PC-3 (cell line): ENCODE measurements around the gene GRHPR. TPM values are rescaled to one million over a fixed set of nuclear protein-coding genes. Genes with fewer than 3 reads are reported as not detected.

Experiments
- ATAC-seq: fragments of 200-7000 bp; cut with Tn5 transposase; 2 replicates; pipeline ENCODE4 v1.9.1; 2020; ENCODE audit warnings: mild to moderate bottlenecking, moderate library complexity
- BruUV-seq: library from RNA; stranded (reverse); fragments of 400-500 nt; replicated peaks from 2 replicates; lab custom pipeline; 2021; lab: Mats Ljungman, UMichigan
- CTCF ChIA-PET: fragments of 300-600 bp; sonication (Branson Sonifier 250); formaldehyde crosslinking; loops from one replicate; lab custom pipeline; 2022; ENCODE audit warnings: antibody characterized with exemption; lab: Charles Lee
- POLR2A ChIA-PET: fragments of 300-600 bp; sonication (Branson Sonifier 250); formaldehyde crosslinking; loops from one replicate; lab custom pipeline; 2022; ENCODE audit warnings: antibody characterized with exemption; ENCODE audit not compliant: unreplicated experiment; lab: Charles Lee
- DNase-seq: peaks from one replicate; pipeline ENCODE4 v3.0.0-alpha.2; 2015
- H2AFZ ChIP-seq: fragments of 300-600 bp; sonication (generic); 2 replicates; pipeline ENCODE4 v1.6.0; 2016; ENCODE audit warnings: antibody characterized with exemption, low read length
- H3F3A ChIP-seq: fragments of 300-600 bp; sonication (generic); one replicate; pipeline ENCODE4 v1.6.0; 2017; ENCODE audit warnings: antibody characterized with exemption, low read length, control low read depth, mild to moderate bottlenecking; ENCODE audit not compliant: unreplicated experiment
- H3K27ac ChIP-seq: fragments of 300-600 bp; sonication (generic); 2 replicates; pipeline ENCODE4 v1.5.1; 2016; ENCODE audit warnings: mild to moderate bottlenecking, low read length
- H3K27me3 ChIP-seq: fragments of 300-600 bp; sonication (generic); 2 replicates; pipeline ENCODE4 v1.6.1; 2016; ENCODE audit warnings: low read length, mixed read lengths
- H3K36me3 ChIP-seq: fragments of 300-600 bp; sonication (generic); 2 replicates; pipeline ENCODE4 v1.6.1; 2016; ENCODE audit warnings: low read depth, mixed run types, low read length, mixed read lengths
- H3K4me1 ChIP-seq: fragments of 300-600 bp; sonication (generic); 2 replicates; pipeline ENCODE4 v1.5.1; 2016; ENCODE audit warnings: low read length; ENCODE audit not compliant: insufficient read depth
- H3K4me2 ChIP-seq: fragments of 300-600 bp; sonication (generic); 2 replicates; pipeline ENCODE4 v1.6.0; 2016; ENCODE audit warnings: low read length
- H3K4me3 ChIP-seq: fragments of 300-600 bp; sonication (generic); 2 replicates; pipeline ENCODE4 v1.5.1; 2016; ENCODE audit warnings: mild to moderate bottlenecking, low read length, mixed read lengths
- H3K79me2 ChIP-seq: fragments of 300-600 bp; sonication (generic); 2 replicates; pipeline ENCODE4 v1.6.1; 2017; ENCODE audit warnings: low read length, mixed read lengths
- H3K9ac ChIP-seq: fragments of 300-600 bp; sonication (generic); 2 replicates; pipeline ENCODE4 v1.6.0; 2016; ENCODE audit warnings: mild to moderate bottlenecking, low read length
- H3K9me2 ChIP-seq: fragments of 300-600 bp; sonication (generic); replicated peaks from 2 replicates; pipeline ENCODE4 v1.6.1; 2016; ENCODE audit warnings: mixed run types, low read length, mixed read lengths
- H3K9me3 ChIP-seq: fragments of 300-600 bp; sonication (generic); 2 replicates; pipeline ENCODE4 v1.6.1; 2016; ENCODE audit warnings: low read length, mixed read lengths
- H4K20me1 ChIP-seq: fragments of 300-600 bp; sonication (generic); 2 replicates; pipeline ENCODE4 v1.6.1; 2016; ENCODE audit warnings: low read length, mixed read lengths
- CTCF ChIP-seq: fragments of 300-600 bp; sonication (generic); conservative IDR thresholded peaks from 2 replicates; pipeline ENCODE4 v1.5.1; 2017; ENCODE audit warnings: antibody characterized with exemption, low read depth, mild to moderate bottlenecking, low read length
- EZH2 ChIP-seq: fragments of 300-600 bp; sonication (generic); IDR thresholded peaks from one replicate; pipeline ENCODE4 v1.6.1; 2017; ENCODE audit warnings: antibody characterized with exemption, mild to moderate bottlenecking, low read length; ENCODE audit not compliant: unreplicated experiment
- EZH2phosphoT487 ChIP-seq: fragments of 300-600 bp; sonication (generic); IDR thresholded peaks from 2 replicates; pipeline ENCODE4 v1.6.1; 2018; ENCODE audit warnings: mild to moderate bottlenecking, antibody characterized with exemption, low read length, borderline replicate concordance
- intact Hi-C: fragments of 100-400 bp; cut with micrococcal nuclease; formaldehyde crosslinking; loops from 2 replicates; pipeline ENCODE4 v1.9.0; 2023
- total RNA-seq: library from RNA; depleted of rRNA; stranded (reverse); fragments of >200 nt; gene quantifications from 2 replicates; pipeline ENCODE4 v1.2.3, GENCODE V29; 2014

The GRHPR gene
- total RNA-seq, 1 experiment from 2014 or later = 84.1 TPM

- POLR2A ChIA-PET = no interaction called here
- intact Hi-C loops = loop anchor here (10.0 kb wide), 2 partner anchors 94 to 424 kb away; partner anchors contain the start of genes FBXO10 and SLC25A51
- no TSS peak for BruUV-seq
Measured at GRCh38 chr9:37480759-37481158, 58.3 kb downstream of the GRHPR start.

GRCh38 chr9:37485389-37486255 lies 63.1 kb downstream of the GRHPR start, which contains the start of gene POLR1E:
Gene POLR1E, plus strand, starts transcription at chr9:37485948. Its CDS starts 100 bp downstream, at chr9:37486048.
- intact Hi-C loops = loop anchor here (10.0 kb wide), 2 partner anchors 89 to 419 kb away; partner anchors contain the start of genes FBXO10 and SLC25A51
- CTCF ChIA-PET = interaction anchor here (0.6 kb wide), 1 partner anchor 83 kb away, joined by 4 read pairs; no protein-coding TSS in a partner anchor
- TSS peak; percentile 92 for BruUV-seq

More at GRCh38 chr9:37480759-37481158, 58.3 kb downstream of the GRHPR start:
- TF ChIP-seq CTCF (no peak), EZH2 (no peak), EZH2phosphoT487 (no peak)
- Histone ChIP-seq H3K4me1 (peaks cover 13% of the 10 kb centered on the region; the same call in 1 of the 2 replicates), H3K36me3 (no peaks in the 10 kb centered on the region), H3K4me3 (no peak overlapping the region), H3K9me2 (no peaks in the 10 kb centered on the region), H3K4me2 (no peak overlapping the region), H4K20me1 (no peaks in the 10 kb centered on the region), H3K79me2 (peaks cover under 1% of the 10 kb centered on the region), H3K27ac (no peak overlapping the region), H3K9ac (no peak overlapping the region), H2AFZ (no peak overlapping the region), H3K27me3 (no peaks in the 10 kb centered on the region), H3K9me3 (no peaks in the 10 kb centered on the region), H3F3A (no peaks in the 10 kb centered on the region)
- ATAC-seq = no peak
- DNase-seq = no peak
- CTCF ChIA-PET = no interaction called here

More at GRCh38 chr9:37485389-37486255, 63.1 kb downstream of the GRHPR start, which contains the start of gene POLR1E:
- no peak for TF ChIP-seq EZH2
- TF ChIP-seq CTCF = no peak
- no peak for TF ChIP-seq EZH2phosphoT487
- H3K4me2 ChIP-seq = peak within 1 kb of the TSS; percentile 98
- peaks cover 9% of the 10 kb centered on the region; the same call in 1 of the 2 replicates for H3K36me3 ChIP-seq
- DNase-seq = peak; percentile 94
- H4K20me1 ChIP-seq = peaks cover 3% of the 10 kb centered on the region; the same call in 1 of the 2 replicates
- H3K27me3 ChIP-seq = no peaks in the 10 kb centered on the region
- peak within 1 kb of the TSS; percentile 87 for H2AFZ ChIP-seq
- peaks cover 42% of the 10 kb centered on the region for H3K79me2 ChIP-seq
- peaks cover 28% of the 10 kb centered on the region for H3K4me1 ChIP-seq
- peak; percentile 91 for ATAC-seq
- no peaks in the 10 kb centered on the region for H3F3A ChIP-seq
- H3K4me3 ChIP-seq = peak within 1 kb of the TSS; percentile 90
- no peaks in the 10 kb centered on the region for H3K9me2 ChIP-seq
- POLR2A ChIA-PET = no interaction called here
- H3K27ac ChIP-seq = peak within 1 kb of the TSS; percentile 38
- H3K9me3 ChIP-seq = no peaks in the 10 kb centered on the region
- peak within 1 kb of the TSS; percentile 94 for H3K9ac ChIP-seq
